ENCODE measurements around the gene TCP11X1. TPM values are rescaled to one million over a fixed set of nuclear protein-coding genes. Genes with fewer than 3 reads are reported as not detected.
"Not testable (repeated sequence)": the region's sequence is repeated elsewhere in the genome, so short reads cannot be mapped to it uniquely, and the experiment has no call there.

The TCP11X1 gene
- total RNA-seq = not detected

DNA sequence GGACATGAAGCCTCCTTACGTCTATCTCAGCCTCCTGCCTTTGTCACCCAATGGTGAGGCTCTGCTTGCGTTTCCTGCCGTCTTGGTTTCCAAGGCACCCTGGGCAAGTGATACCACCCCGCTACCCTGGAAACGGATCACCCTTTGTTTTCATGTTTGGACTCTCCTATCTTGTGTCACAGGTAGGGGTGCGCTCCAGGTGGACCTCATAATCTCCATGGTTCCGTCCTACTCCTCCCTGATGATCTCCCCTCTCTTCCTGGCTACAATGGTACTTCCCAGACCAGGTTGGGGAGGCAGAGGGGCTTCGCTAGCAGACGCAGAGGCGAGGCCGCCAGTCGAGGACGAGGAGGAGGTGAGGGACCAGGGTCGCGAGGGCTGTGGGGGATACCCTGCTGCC is at the start of gene TCP11X1:
Gene TCP11X1, plus strand, starts transcription at position 316 of the 400 bp plus-strand sequence.
- in situ Hi-C loops (cut with MboI; ENCODE audit: low pct_unique_long_range_greater_than_20kb in 2 of 9, low sequenced_read_pairs in 9 of 9, unreplicated experiment in 9 of 9); H3K4me1 ChIP-seq (replicated peaks in 1 of 2); H3K4me3 ChIP-seq; H3K27ac ChIP-seq: not testable (repeated sequence)
- WGBS, 10 experiments = no CpG with 5 or more reads among the region's 15 CpGs
- peak in 3 of 8 experiments; percentile 15 to 59 (median 49) for ATAC-seq (replicated peaks in 6 of 8)

DNA sequence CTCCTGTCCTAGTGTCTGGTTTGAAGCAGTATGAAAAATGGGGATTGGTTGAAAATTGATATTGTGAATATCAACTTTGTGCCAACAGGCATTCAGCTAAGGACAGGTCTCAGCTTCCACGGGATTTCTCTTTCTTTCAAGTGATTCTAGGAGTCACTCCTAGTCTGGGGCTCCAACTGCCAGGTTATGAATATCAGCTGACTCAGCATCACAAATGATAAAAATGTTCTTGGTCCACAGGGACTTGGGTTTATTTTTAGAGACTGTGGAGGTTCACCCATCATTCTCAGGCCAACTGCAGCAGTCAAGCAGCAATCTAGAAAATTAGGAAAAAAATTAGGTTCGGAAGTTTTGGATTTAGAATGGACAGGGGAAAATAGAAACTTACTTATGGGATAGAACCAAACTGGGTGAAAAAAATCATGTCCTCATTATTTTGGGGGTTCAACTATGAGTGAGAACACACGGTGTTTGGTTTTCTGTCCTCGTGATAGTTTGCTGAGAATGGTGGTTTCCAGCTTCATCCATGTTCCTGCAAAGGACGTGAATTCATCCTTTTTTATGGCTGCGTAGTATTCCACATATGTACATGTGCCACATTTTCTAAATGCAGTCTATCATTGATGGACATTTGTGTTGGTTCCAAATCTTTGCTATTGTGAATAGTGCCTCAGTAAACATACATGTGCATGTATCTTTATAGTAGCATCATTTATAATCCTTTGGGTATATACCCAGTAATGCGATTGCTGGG is 29.0 kb upstream of the TCP11X1 start:
- H3K4me3 ChIP-seq = no peak overlapping the region
- 5 to 100% (median 50%) methylated on average over 1 to 5 of the region's 7 CpGs; no CpG with 5 or more reads in 5 of the 10 experiments for WGBS, 10 experiments
- no peaks in the 10 kb centered on the region for H3K4me1 ChIP-seq (replicated peaks in 1 of 2)
- H3K27ac ChIP-seq = no peak overlapping the region
- in situ Hi-C loops (cut with MboI; ENCODE audit: low pct_unique_long_range_greater_than_20kb in 2 of 9, low sequenced_read_pairs in 9 of 9, unreplicated experiment in 9 of 9) = no loop called here
- ATAC-seq (replicated peaks in 6 of 8) = no peak

DNA sequence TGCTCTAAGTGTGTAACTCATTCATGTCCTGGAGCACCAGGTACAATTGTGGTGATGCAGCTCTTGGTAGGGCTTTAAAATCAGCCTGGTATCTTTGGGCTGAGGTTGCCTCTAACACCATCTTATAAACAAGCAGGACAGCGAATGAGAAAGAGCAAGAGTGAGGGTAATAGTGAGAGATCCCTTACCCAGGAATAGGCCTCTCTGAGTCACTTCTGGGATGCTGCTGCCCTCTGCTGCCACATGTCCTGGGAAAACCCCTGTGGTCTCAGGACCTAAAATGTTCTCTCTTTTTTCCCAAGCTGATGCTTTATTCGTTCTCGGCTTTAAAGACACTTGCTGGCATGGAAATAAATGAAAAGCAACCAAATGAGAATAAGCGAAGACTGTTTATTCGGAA is 7.2 kb upstream of the TCP11X1 start:
- H3K4me1 ChIP-seq (replicated peaks in 1 of 2); in situ Hi-C loops (cut with MboI; ENCODE audit: low pct_unique_long_range_greater_than_20kb in 2 of 9, low sequenced_read_pairs in 9 of 9, unreplicated experiment in 9 of 9); H3K27ac ChIP-seq; H3K4me3 ChIP-seq: not testable (repeated sequence)
- WGBS, 10 experiments = no CpG with 5 or more reads among the region's 5 CpGs
- ATAC-seq (replicated peaks in 6 of 8) = peak; percentile 41 to 74 (median 69)

DNA sequence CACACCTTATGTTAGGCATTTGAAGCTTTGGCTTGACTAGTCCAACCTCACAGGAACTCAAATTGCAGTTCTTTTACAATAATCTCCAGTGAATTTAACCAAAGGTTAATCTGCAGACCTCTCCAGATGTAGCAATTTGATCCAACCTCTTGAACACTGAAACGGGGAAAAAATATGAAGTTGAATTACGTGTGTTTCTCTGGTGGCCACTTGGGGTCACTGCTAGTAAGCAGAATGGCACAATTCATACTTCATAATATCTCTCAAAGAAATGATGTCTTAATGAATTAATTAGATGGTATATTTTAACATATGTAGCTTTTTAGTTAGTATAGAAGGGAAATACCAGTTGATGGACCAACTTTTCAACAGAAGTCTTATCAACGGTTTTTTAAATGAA is 1.4 kb downstream of the TCP11X1 start:
- H3K4me1 ChIP-seq (replicated peaks in 1 of 2); in situ Hi-C loops (cut with MboI; ENCODE audit: low pct_unique_long_range_greater_than_20kb in 2 of 9, low sequenced_read_pairs in 9 of 9, unreplicated experiment in 9 of 9); H3K27ac ChIP-seq; H3K4me3 ChIP-seq: not testable (repeated sequence)
- WGBS, 10 experiments = no CpG with 5 or more reads among the region's 3 CpGs
- ATAC-seq (replicated peaks in 6 of 8) = peak in 1 of 8 experiments; percentile 44

DNA sequence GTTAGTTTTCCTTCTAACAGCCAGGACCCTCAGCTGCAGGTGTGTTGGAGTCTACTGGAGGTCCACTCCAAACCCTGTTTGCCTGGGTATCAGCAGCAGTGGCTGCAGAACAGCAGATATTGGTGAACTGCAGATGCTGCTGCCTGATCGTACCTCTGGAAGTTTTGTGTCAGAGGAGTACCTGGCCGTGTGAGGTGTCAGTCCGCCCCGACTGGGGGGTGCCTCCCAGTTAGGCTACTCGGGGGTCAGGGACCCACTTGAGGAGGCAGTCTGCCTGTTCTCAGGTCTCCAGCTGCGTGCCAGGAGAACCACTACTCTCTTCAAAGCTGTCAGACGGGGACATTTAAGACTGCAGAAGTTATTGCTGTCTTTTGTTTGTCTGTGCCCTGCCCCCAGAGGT is 20.6 kb downstream of the TCP11X1 start:
- WGBS, 10 experiments = no CpG with 5 or more reads among the region's 7 CpGs
- in situ Hi-C loops (cut with MboI; ENCODE audit: low pct_unique_long_range_greater_than_20kb in 2 of 9, low sequenced_read_pairs in 9 of 9, unreplicated experiment in 9 of 9); H3K27ac ChIP-seq; ATAC-seq (replicated peaks in 6 of 8); H3K4me1 ChIP-seq (replicated peaks in 1 of 2); H3K4me3 ChIP-seq: not testable (repeated sequence)

DNA sequence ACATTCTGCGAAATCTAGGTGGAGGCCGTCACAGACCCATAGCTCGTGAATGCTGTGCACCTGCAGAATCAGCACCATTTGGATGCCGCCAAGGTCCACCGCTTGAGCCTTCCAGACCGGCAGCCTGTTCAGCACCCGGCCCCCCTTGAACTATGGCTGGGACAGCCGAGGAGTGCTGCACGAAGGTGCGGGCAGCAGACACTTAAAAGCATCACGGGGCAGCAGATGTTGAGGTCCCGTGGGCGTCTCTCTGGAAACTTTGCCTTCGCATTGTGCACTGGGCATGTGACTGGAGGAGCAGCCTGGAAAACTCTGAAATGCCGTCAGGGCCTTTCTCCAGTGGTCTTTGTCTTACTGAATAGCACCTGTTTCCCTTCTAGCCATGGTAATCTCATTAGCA is 25.2 kb downstream of the TCP11X1 start:
- H3K27ac ChIP-seq; ATAC-seq (replicated peaks in 6 of 8); H3K4me1 ChIP-seq (replicated peaks in 1 of 2); H3K4me3 ChIP-seq; in situ Hi-C loops (cut with MboI; ENCODE audit: low pct_unique_long_range_greater_than_20kb in 2 of 9, low sequenced_read_pairs in 9 of 9, unreplicated experiment in 9 of 9): not testable (repeated sequence)
- no CpG with 5 or more reads among the region's 15 CpGs for WGBS, 10 experiments

DNA sequence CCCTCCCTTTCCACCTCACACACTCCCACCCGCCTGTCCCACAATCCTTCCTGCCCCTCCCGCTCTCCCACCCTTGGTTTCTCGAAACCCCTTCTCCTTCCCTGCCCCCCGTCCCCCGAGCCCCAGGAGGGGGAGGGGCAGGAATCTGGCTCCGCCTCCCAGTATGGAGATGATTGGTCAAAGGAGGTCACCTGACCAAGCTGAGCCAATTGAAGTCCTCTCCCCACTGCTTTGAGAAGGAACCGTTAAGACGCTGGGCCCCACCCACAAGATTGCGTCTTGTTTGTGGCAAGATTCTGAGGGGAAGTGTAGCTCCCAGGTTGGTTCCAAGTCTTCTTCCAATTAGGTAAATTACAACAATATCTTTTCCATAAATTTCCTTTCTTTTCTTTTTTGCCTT is 31.8 kb downstream of the TCP11X1 start, which contains the start of gene NXF2:
Gene NXF2, plus strand, starts transcription at position 275 of the 400 bp plus-strand sequence. CDS start 59,912 bp downstream, outside the sequence.
- H3K4me1 ChIP-seq (replicated peaks in 1 of 2); H3K27ac ChIP-seq; H3K4me3 ChIP-seq; ATAC-seq (replicated peaks in 6 of 8); in situ Hi-C loops (cut with MboI; ENCODE audit: low pct_unique_long_range_greater_than_20kb in 2 of 9, low sequenced_read_pairs in 9 of 9, unreplicated experiment in 9 of 9): not testable (repeated sequence)
- no CpG with 5 or more reads among the region's 9 CpGs for WGBS, 10 experiments

DNA sequence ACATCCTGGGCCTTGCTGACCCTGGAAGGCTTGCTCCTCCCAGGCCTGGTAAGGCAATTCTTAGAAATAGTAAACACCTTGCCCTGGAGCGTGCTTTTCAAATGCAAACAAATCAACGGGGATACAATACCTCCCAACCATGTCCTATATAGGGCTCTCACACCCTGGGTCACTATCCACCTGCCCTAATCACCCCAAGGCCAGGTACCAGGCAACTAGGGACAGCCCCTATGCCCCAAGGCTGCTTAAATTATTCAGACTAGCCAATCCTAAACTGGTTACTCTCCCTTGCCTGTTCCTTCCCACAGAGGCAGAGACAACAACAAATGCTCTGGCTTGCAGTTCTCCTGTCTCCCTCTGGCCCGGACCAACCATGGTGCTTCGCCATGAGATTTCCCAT is 57.1 kb downstream of the TCP11X1 start:
- H3K27ac ChIP-seq; ATAC-seq (replicated peaks in 6 of 8); H3K4me1 ChIP-seq (replicated peaks in 1 of 2); H3K4me3 ChIP-seq; in situ Hi-C loops (cut with MboI; ENCODE audit: low pct_unique_long_range_greater_than_20kb in 2 of 9, low sequenced_read_pairs in 9 of 9, unreplicated experiment in 9 of 9): not testable (repeated sequence)
- whole genome bisulfite sequencing, 10 experiments = no CpG with 5 or more reads among the region's 4 CpGs

Other genes with a start within 250 kb of the TCP11X1 start
- 10 to 100 TPM in 4 of 8 experiments, 1 to 10 TPM in 1, under 1 TPM in 2, not detected in 1; 0.56 to 31.5 (median 16.7) TPM for gene TCEAL2, start 89.6 kb upstream of the TCP11X1 start, total RNA-seq
- gene TCEAL6, start 72.8 kb upstream of the TCP11X1 start, total RNA-seq = 1 to 10 TPM in 1 of 8 experiments, under 1 TPM in 3, not detected in 4; 0.17 to 7.7 (median 0.61) TPM
- gene BEX5, start 59.3 kb upstream of the TCP11X1 start, total RNA-seq = 10 to 100 TPM in 5 of 8 experiments, 1 to 10 TPM in 1, under 1 TPM in 1, not detected in 1; 0.94 to 56.4 (median 30.0) TPM
- gene NXF2, start 31.9 kb downstream of the TCP11X1 start, total RNA-seq = not detected
- not detected for gene NXF2B, start 224.7 kb downstream of the TCP11X1 start, total RNA-seq

All from motor neuron (in vitro differentiated cells).